Uterus (tissue), 4 donors: ENCODE data around the gene BBLN. TPM values are rescaled to one million over a fixed set of nuclear protein-coding genes. Genes with fewer than 3 reads are reported as not detected.

Experiments used
- DNase-seq, 2 donors: peaks; one replicate each; pipeline ENCODE4 v3.0.0-alpha.2; 2019 to 2020
- H3K27ac ChIP-seq, 2 donors: fragments of 200-600 bp; sonication (generic); 1 replicate in 1 of 2; 2 replicates in 1 of 2; pipeline ENCODE4 v1.5.1; 2016 to 2018
- H3K27me3 ChIP-seq, 2 donors: fragments of 200-600 bp; sonication (generic); one replicate each; pipeline ENCODE4 v1.5.1; 2018 to 2019; ENCODE audit warnings: control low read depth in 1 of 2
- H3K36me3 ChIP-seq, 2 donors: fragments of 200-600 bp; sonication (generic); one replicate each; pipeline ENCODE4 v1.5.1; 2019; ENCODE audit warnings: control low read depth in 1 of 2
- H3K4me1 ChIP-seq, 2 donors: fragments of 200-600 bp; sonication (generic); one replicate each; pipeline ENCODE4 v1.5.1; 2018 to 2019; ENCODE audit warnings: control low read depth in 1 of 2
- H3K4me3 ChIP-seq, 2 donors: fragments of 200-600 bp; sonication (generic); 1 replicate in 1 of 2; 2 replicates in 1 of 2; pipeline ENCODE4 v1.5.1; 2018 to 2019; ENCODE audit warnings: mild to moderate bottlenecking in 1 of 2
- H3K9me3 ChIP-seq, 2 donors: fragments of 200-600 bp; sonication (generic); one replicate each; pipeline ENCODE4 v1.5.1; 2019; ENCODE audit warnings: control low read depth in 1 of 2
- CTCF ChIP-seq, 4 experiments: fragments of 200-600 bp in 2 of 4; fragments of 450-650 bp in 2 of 4; sonication (generic) in 2 of 4; IDR thresholded peaks; one replicate each; pipeline ENCODE4 v1.5.1; 2016 to 2019; ENCODE audit warnings: antibody characterized with exemption in 4 of 4, mild to moderate bottlenecking in 2 of 4, moderate library complexity in 1 of 4
- POLR2A ChIP-seq, 2 donors: fragments of 450-650 bp; IDR thresholded peaks; one replicate each; pipeline ENCODE4 v1.6.1; 2016; ENCODE audit warnings: antibody characterized with exemption in 2 of 2, mild to moderate bottlenecking in 1 of 2, moderate library complexity in 1 of 2
- intact Hi-C: fragments of 100-400 bp; cut with DNase I; formaldehyde crosslinking; loops from one replicate; pipeline ENCODE4 v1.15.1; 2023; ENCODE audit warnings: low total_unique reads
- total RNA-seq, 4 donors: library from RNA; depleted of rRNA in 3 of 4; stranded (reverse); fragments of >200 nt in 3 of 4; gene quantifications; one replicate each; pipeline versions ENCODE4 v1.1.0 to v1.2.4, GENCODE V29; 2014 to 2023
- donor health status: DM: yes; HTN: yes; CAD: no.

The BBLN gene
- total RNA-seq, 4 donors from 2014 or later = 31.3 to 198 (median 96.0) TPM

GRCh38 chr9:128203024-128203706 lies 43.1 kb downstream of the BBLN start, which contains the start of gene DNM1:
TSS of gene DNM1 (plus strand) at chr9:128203379. CDS start at chr9:128203471, 92 bp downstream.
- H3K27ac ChIP-seq = peak within 1 kb of the TSS; percentile 17 to 79
- H3K9me3 ChIP-seq = no peaks in the 10 kb centered on the region
- peaks cover 0 to 8% of the 10 kb centered on the region in 2 donors for H3K4me1 ChIP-seq
- H3K4me3 ChIP-seq = peak within 1 kb of the TSS; percentile 53
- DNase-seq = peak in 1 of 2 donors; percentile 69
- intact Hi-C loops = no loop called here
- no peaks in the 10 kb centered on the region for H3K27me3 ChIP-seq
- H3K36me3 ChIP-seq = no peaks in the 10 kb centered on the region
- TF ChIP-seq CTCF (IDR thresholded peaks at IDR 0.05) (peak; percentile 42 to 99 (median 98)), POLR2A (IDR thresholded peaks at IDR 0.05) (peak in 1 of 2 donors; percentile 45)

GRCh38 chr9:128203707-128204551 lies 43.9 kb downstream of the BBLN start:
- peak in 1 of 2 donors; percentile 52 for DNase-seq
- intact Hi-C loops = no loop called here
- TF ChIP-seq CTCF (IDR thresholded peaks at IDR 0.05) = no peak
- no peak for TF ChIP-seq POLR2A (IDR thresholded peaks at IDR 0.05)
- H3K27me3 ChIP-seq = no peaks in the 10 kb centered on the region
- H3K9me3 ChIP-seq = no peaks in the 10 kb centered on the region
- peaks cover 0 to 8% of the 10 kb centered on the region in 2 donors for H3K4me1 ChIP-seq
- H3K36me3 ChIP-seq = no peaks in the 10 kb centered on the region
- H3K4me3 ChIP-seq = peak overlapping the region; percentile 53
- peak overlapping the region; percentile 17 to 79 for H3K27ac ChIP-seq

- Histone ChIP-seq H3K27me3 (no peaks in the 10 kb centered on the region), H3K4me1 (peaks cover 0 to 8% of the 10 kb centered on the region in 2 donors), H3K4me3 (peak overlapping the region in 1 of 2 donors; percentile 53), H3K9me3 (no peaks in the 10 kb centered on the region), H3K36me3 (no peaks in the 10 kb centered on the region), H3K27ac (peak overlapping the region in 1 of 2 donors; percentile 79)
- intact Hi-C loops = no loop called here
- DNase-seq = no peak
- TF ChIP-seq CTCF (IDR thresholded peaks at IDR 0.05) (no peak), POLR2A (IDR thresholded peaks at IDR 0.05) (no peak)
Measured at GRCh38 chr9:128204858-128205257, 44.8 kb downstream of the BBLN start.

GRCh38 chr9:128205296-128205944 lies 45.4 kb downstream of the BBLN start:
- no peaks in the 10 kb centered on the region for H3K36me3 ChIP-seq
- H3K4me3 ChIP-seq = no peak overlapping the region
- intact Hi-C loops = no loop called here
- H3K27me3 ChIP-seq = no peaks in the 10 kb centered on the region
- TF ChIP-seq POLR2A (IDR thresholded peaks at IDR 0.05) (no peak), CTCF (IDR thresholded peaks at IDR 0.05) (no peak)
- H3K4me1 ChIP-seq = peaks cover 0 to 8% of the 10 kb centered on the region in 2 donors
- DNase-seq = no peak
- H3K27ac ChIP-seq = peak overlapping the region in 1 of 2 donors; percentile 79
- no peaks in the 10 kb centered on the region for H3K9me3 ChIP-seq
